H1 (cell line): Measurements from ENCODE around the gene DOCK6. TPM values are rescaled to one million over a fixed set of nuclear protein-coding genes. Genes with fewer than 3 reads are reported as not detected.

Experiments
- CBX8 ChIP-seq: fragments of 300-800, 300-1000 bp; sonication (generic); IDR thresholded peaks from 2 replicates; pipeline ENCODE4 v1.7.1; 2016; ENCODE audit warnings: low read depth, low read length, borderline replicate concordance
- KDM5A ChIP-seq: fragments of 200-600 bp; IDR thresholded peaks from 2 replicates; pipeline ENCODE4 v1.7.1; 2012; ENCODE audit warnings: mild to moderate bottlenecking, low read length, inconsistent platforms, mixed read lengths
- polyA plus RNA-seq, 7 experiments: library from polyadenylated mRNA; depleted of rRNA in 3 of 7; stranded (reverse) in 5 of 7; unstranded in 2 of 7; fragments of >200 nt in 5 of 7; fragments of 200-250 nt in 2 of 7; gene quantifications; 1 replicate in 5 of 7; 2 replicates in 1 of 7; 4 replicates in 1 of 7; pipeline versions ENCODE4 v1.2.1 to v1.2.3, GENCODE V29; 2011 to 2013; ENCODE audit warnings: missing spikeins in 2 of 7, mixed read lengths in 2 of 7
- total RNA-seq: library from RNA; stranded (reverse); fragmentation: NEBNext Ultra II Directional; extraction: Animal tissue kit (Norgen Biotek cat#: 25700); gene quantifications from 2 replicates; pipeline ENCODE4 v1.2.1, GENCODE V29; 2021
- TF ChIP-seq, protein P1 (sequence below): fragments of 300-600 bp; sonication (generic); IDR thresholded peaks from 2 replicates; pipeline ENCODE4 v1.7.1; 2012; ENCODE audit warnings: low read length, moderate library complexity, mild to moderate bottlenecking, inconsistent platforms; ENCODE audit not compliant: insufficient replicate concordance

DOCK6 gene
- total and polyA plus RNA-seq, 2 of the 8 experiments (the other 6 are each of a cell fraction or from before 2014, with no cell fraction given), result 25.5 to 54.7 TPM

DNA sequence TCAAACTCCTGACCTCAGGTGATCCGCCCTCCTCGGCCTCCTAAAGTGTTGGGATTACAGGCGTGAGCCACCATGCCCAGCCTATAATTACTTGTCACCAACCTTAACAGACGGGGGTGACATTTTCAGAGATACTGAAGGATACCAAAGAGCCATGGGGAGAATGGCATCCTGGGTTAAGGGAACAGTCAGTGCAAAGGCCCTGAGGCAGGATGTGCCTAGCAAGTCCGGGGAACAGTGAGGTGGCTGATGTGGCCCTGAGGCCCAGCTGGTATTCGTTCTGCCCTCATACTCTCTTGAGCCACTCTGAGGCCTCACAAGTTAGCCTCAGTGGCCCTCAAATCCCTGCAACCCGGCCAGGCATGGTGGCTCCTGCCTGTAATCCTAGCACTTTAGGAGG lies 37.9 kb downstream of the DOCK6 start (continued):
- no peak for TF ChIP-seq CBX8
- TF ChIP-seq, protein P1, sequence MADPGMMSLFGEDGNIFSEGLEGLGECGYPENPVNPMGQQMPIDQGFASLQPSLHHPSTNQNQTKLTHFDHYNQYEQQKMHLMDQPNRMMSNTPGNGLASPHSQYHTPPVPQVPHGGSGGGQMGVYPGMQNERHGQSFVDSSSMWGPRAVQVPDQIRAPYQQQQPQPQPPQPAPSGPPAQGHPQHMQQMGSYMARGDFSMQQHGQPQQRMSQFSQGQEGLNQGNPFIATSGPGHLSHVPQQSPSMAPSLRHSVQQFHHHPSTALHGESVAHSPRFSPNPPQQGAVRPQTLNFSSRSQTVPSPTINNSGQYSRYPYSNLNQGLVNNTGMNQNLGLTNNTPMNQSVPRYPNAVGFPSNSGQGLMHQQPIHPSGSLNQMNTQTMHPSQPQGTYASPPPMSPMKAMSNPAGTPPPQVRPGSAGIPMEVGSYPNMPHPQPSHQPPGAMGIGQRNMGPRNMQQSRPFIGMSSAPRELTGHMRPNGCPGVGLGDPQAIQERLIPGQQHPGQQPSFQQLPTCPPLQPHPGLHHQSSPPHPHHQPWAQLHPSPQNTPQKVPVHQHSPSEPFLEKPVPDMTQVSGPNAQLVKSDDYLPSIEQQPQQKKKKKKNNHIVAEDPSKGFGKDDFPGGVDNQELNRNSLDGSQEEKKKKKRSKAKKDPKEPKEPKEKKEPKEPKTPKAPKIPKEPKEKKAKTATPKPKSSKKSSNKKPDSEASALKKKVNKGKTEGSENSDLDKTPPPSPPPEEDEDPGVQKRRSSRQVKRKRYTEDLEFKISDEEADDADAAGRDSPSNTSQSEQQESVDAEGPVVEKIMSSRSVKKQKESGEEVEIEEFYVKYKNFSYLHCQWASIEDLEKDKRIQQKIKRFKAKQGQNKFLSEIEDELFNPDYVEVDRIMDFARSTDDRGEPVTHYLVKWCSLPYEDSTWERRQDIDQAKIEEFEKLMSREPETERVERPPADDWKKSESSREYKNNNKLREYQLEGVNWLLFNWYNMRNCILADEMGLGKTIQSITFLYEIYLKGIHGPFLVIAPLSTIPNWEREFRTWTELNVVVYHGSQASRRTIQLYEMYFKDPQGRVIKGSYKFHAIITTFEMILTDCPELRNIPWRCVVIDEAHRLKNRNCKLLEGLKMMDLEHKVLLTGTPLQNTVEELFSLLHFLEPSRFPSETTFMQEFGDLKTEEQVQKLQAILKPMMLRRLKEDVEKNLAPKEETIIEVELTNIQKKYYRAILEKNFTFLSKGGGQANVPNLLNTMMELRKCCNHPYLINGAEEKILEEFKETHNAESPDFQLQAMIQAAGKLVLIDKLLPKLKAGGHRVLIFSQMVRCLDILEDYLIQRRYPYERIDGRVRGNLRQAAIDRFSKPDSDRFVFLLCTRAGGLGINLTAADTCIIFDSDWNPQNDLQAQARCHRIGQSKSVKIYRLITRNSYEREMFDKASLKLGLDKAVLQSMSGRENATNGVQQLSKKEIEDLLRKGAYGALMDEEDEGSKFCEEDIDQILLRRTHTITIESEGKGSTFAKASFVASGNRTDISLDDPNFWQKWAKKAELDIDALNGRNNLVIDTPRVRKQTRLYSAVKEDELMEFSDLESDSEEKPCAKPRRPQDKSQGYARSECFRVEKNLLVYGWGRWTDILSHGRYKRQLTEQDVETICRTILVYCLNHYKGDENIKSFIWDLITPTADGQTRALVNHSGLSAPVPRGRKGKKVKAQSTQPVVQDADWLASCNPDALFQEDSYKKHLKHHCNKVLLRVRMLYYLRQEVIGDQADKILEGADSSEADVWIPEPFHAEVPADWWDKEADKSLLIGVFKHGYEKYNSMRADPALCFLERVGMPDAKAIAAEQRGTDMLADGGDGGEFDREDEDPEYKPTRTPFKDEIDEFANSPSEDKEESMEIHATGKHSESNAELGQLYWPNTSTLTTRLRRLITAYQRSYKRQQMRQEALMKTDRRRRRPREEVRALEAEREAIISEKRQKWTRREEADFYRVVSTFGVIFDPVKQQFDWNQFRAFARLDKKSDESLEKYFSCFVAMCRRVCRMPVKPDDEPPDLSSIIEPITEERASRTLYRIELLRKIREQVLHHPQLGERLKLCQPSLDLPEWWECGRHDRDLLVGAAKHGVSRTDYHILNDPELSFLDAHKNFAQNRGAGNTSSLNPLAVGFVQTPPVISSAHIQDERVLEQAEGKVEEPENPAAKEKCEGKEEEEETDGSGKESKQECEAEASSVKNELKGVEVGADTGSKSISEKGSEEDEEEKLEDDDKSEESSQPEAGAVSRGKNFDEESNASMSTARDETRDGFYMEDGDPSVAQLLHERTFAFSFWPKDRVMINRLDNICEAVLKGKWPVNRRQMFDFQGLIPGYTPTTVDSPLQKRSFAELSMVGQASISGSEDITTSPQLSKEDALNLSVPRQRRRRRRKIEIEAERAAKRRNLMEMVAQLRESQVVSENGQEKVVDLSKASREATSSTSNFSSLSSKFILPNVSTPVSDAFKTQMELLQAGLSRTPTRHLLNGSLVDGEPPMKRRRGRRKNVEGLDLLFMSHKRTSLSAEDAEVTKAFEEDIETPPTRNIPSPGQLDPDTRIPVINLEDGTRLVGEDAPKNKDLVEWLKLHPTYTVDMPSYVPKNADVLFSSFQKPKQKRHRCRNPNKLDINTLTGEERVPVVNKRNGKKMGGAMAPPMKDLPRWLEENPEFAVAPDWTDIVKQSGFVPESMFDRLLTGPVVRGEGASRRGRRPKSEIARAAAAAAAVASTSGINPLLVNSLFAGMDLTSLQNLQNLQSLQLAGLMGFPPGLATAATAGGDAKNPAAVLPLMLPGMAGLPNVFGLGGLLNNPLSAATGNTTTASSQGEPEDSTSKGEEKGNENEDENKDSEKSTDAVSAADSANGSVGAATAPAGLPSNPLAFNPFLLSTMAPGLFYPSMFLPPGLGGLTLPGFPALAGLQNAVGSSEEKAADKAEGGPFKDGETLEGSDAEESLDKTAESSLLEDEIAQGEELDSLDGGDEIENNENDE, result no peak
- no peak for TF ChIP-seq KDM5A
